ENCODE results near the gene MACROD2. TPM values are rescaled to one million over a fixed set of nuclear protein-coding genes. Genes with fewer than 3 reads are reported as not detected.

Gene MACROD2
- total RNA-seq, 1 experiment from 2014 or later: 3.7 TPM

- Histone ChIP-seq H3K9ac (ENCODE audit: low read length) (no peak overlapping the region), H2AFZ (ENCODE audit: low read depth, low read length, poor library complexity, severe bottlenecking) (no peak overlapping the region), H4K20me1 (ENCODE audit: insufficient read depth) (no peaks in the 10 kb centered on the region), H3K4me2 (ENCODE audit: low read length) (no peak overlapping the region), H3K27me3 (ENCODE audit: insufficient read depth, low read length) (no peaks in the 10 kb centered on the region), H3K79me2 (ENCODE audit: insufficient read depth, low read length) (no peaks in the 10 kb centered on the region), H3K27ac (ENCODE audit: low read depth, low read length) (no peak overlapping the region), H3K4me1 (ENCODE audit: control insufficient read depth in 1 of 2, insufficient read depth in 2 of 2, low read length in 2 of 2) (no peaks in the 10 kb centered on the region), H3K9me2 (ENCODE audit: insufficient read depth) (no peaks in the 10 kb centered on the region), H3K4me3 (replicated peaks in 1 of 2; ENCODE audit: low read depth in 1 of 2, low read length in 2 of 2) (no peak overlapping the region), H3K36me3 (ENCODE audit: control insufficient read depth in 1 of 2, insufficient read depth in 2 of 2, low read length in 2 of 2) (no peaks in the 10 kb centered on the region), H3K9me3 (ENCODE audit: control insufficient read depth in 1 of 2, insufficient read depth in 1 of 2, low read depth in 1 of 2, low read length in 2 of 2) (peaks cover 11 to 14% of the 10 kb centered on the region in 2 experiments; a peak in 2 of 4 replicates)
- no peak for ATAC-seq
- ChIA-PET POLR2A (no interaction called here), CTCF (no interaction called here), RAD21 (ENCODE audit: low non-redundant PET in 1 of 2, low total read pairs in 2 of 2, uncharacterized antibody in 2 of 2, unreplicated experiment in 2 of 2) (no interaction called here)
- intact Hi-C loops (cut with micrococcal nuclease): no loop called here
- BruUV-seq (replicated peaks): no TSS peak
- TF ChIP-seq ELF1 (IDR thresholded peaks at IDR 0.05; ENCODE audit: borderline replicate concordance, low read depth) (no peak), CEBPB (IDR thresholded peaks at IDR 0.05; ENCODE audit: low read depth) (no peak), RAD21 (IDR thresholded peaks at IDR 0.05; ENCODE audit: low read depth) (no peak), EZH2phosphoT487 (IDR thresholded peaks at IDR 0.05; ENCODE audit: borderline replicate concordance) (no peak), TCF7L2 (IDR thresholded peaks at IDR 0.05; ENCODE audit: borderline replicate concordance, extremely low read depth, insufficient read depth, insufficient read length) (no peak), SP1 (IDR thresholded peaks at IDR 0.05; ENCODE audit: low read depth) (no peak), CBX3 (IDR thresholded peaks at IDR 0.05; ENCODE audit: low read depth) (no peak), EGR1 (IDR thresholded peaks at IDR 0.05; ENCODE audit: low read depth) (no peak), CTCF (IDR thresholded peaks at IDR 0.05 in 2 of 3, conservative IDR thresholded peaks at IDR 0.05 in 1 of 3; ENCODE audit: borderline replicate concordance in 1 of 3, insufficient read depth in 1 of 3, low read depth in 2 of 3, low read length in 2 of 3) (no peak)
- TF ChIP-seq, protein P1, sequence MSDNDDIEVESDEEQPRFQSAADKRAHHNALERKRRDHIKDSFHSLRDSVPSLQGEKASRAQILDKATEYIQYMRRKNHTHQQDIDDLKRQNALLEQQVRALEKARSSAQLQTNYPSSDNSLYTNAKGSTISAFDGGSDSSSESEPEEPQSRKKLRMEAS (IDR thresholded peaks at IDR 0.05): no peak
- no peak for DNase-seq (ENCODE audit: low read depth, low spot score)
Measured at GRCh38 chr20:15706719-15707118, 1711.4 kb downstream of the MACROD2 start.

All from HCT116 (cell line).